ENCODE measurements around the gene PLD5. TPM values are rescaled to one million over a fixed set of nuclear protein-coding genes. Genes with fewer than 3 reads are reported as not detected.

Gene PLD5
- polyA plus RNA-seq, 1 donor = 0.36 TPM

GRCh38 chr1:242055749-242056320 is 468.7 kb downstream of the PLD5 start:
- Histone ChIP-seq H3K4me1 (ENCODE audit: control insufficient read depth, insufficient read depth, low read length) (no peaks in the 10 kb centered on the region), H3K4me3 (ENCODE audit: low read length) (no peak overlapping the region), H3K36me3 (ENCODE audit: control insufficient read depth, insufficient read depth, low read length) (no peaks in the 10 kb centered on the region), H3K9me3 (ENCODE audit: control insufficient read depth, low read depth, low read length) (no peaks in the 10 kb centered on the region), H3K27me3 (ENCODE audit: control insufficient read depth, insufficient read depth, low read length) (no peaks in the 10 kb centered on the region), H3K27ac (ENCODE audit: low read length) (no peak overlapping the region)
- WGBS (ENCODE audit: insufficient coverage, low lambda C conversion rate) = 43% methylated on average over 3 of the region's 7 CpGs
- DNase-seq = no peak

- H3K36me3 ChIP-seq (ENCODE audit: control insufficient read depth, insufficient read depth, low read length) = no peaks in the 10 kb centered on the region
- no peak overlapping the region for H3K4me3 ChIP-seq (ENCODE audit: low read length)
- H3K9me3 ChIP-seq (ENCODE audit: control insufficient read depth, low read depth, low read length) = no peaks in the 10 kb centered on the region
- no peaks in the 10 kb centered on the region for H3K27me3 ChIP-seq (ENCODE audit: control insufficient read depth, insufficient read depth, low read length)
- DNase-seq = no peak
- no peak overlapping the region for H3K27ac ChIP-seq (ENCODE audit: low read length)
- WGBS (ENCODE audit: insufficient coverage, low lambda C conversion rate) = no CpG with 5 or more reads among the region's 3 CpGs
- H3K4me1 ChIP-seq (ENCODE audit: control insufficient read depth, insufficient read depth, low read length) = no peaks in the 10 kb centered on the region
Observed at GRCh38 chr1:242043165-242043564, 481.3 kb downstream of the PLD5 start.

GRCh38 chr1:242034392-242034791 is 490.1 kb downstream of the PLD5 start:
- 60% methylated on average over 1 of the region's 5 CpGs for WGBS (ENCODE audit: insufficient coverage, low lambda C conversion rate)
- H3K4me1 ChIP-seq (ENCODE audit: control insufficient read depth, insufficient read depth, low read length) = no peaks in the 10 kb centered on the region
- H3K36me3 ChIP-seq (ENCODE audit: control insufficient read depth, insufficient read depth, low read length) = no peaks in the 10 kb centered on the region
- no peak overlapping the region for H3K4me3 ChIP-seq (ENCODE audit: low read length)
- no peak overlapping the region for H3K27ac ChIP-seq (ENCODE audit: low read length)
- H3K27me3 ChIP-seq (ENCODE audit: control insufficient read depth, insufficient read depth, low read length) = no peaks in the 10 kb centered on the region
- DNase-seq = no peak
- H3K9me3 ChIP-seq (ENCODE audit: control insufficient read depth, low read depth, low read length) = no peaks in the 10 kb centered on the region

DNA sequence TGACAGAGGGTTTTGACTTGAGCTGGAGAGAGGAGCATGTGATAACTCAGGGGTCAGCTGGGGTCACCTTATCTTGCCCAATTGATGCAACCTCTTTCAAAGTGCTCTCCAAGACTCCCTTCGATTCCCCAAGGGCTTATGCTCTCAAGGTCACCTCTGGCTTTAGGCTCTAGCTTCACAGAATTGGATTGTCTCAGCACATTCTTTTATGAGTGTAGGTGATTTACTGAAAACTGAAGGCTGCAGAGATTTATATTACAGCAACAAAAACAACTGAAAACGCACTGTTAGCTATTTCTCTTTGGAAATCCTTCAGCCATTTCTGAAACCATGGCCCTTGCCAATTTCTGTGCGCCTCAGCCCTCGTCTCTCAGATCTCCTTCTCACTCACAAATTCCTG is 491.1 kb downstream of the PLD5 start:
- Histone ChIP-seq H3K36me3 (ENCODE audit: control insufficient read depth, insufficient read depth, low read length) (no peaks in the 10 kb centered on the region), H3K27me3 (ENCODE audit: control insufficient read depth, insufficient read depth, low read length) (no peaks in the 10 kb centered on the region)
- DNase-seq = no peak

More for the DNA sequence above, 491.1 kb downstream of the PLD5 start:
- Histone ChIP-seq H3K4me3 (ENCODE audit: low read length) (no peak overlapping the region), H3K9me3 (ENCODE audit: control insufficient read depth, low read depth, low read length) (no peaks in the 10 kb centered on the region), H3K27ac (ENCODE audit: low read length) (no peak overlapping the region), H3K4me1 (ENCODE audit: control insufficient read depth, insufficient read depth, low read length) (no peaks in the 10 kb centered on the region)
- WGBS (ENCODE audit: insufficient coverage, low lambda C conversion rate) = 33% methylated on average over 1 of the region's 4 CpGs

Data from large intestine (tissue), 3 donors.